Keratinocyte (primary cell): Measurements from ENCODE around the gene PURA. TPM values are rescaled to one million over a fixed set of nuclear protein-coding genes. Genes with fewer than 3 reads are reported as not detected.

Source experiments
- DNase-seq: peaks from one replicate; pipeline ENCODE4 v3.0.0-alpha.2; 2011; ENCODE audit warnings: low read depth, missing footprints, low spot score
- FAIRE-seq: peaks from 2 replicates; lab custom pipeline; 2011; peaks lifted over from hg19 to GRCh38; lab: Jason Lieb, UNC
- H2AFZ ChIP-seq: 2 replicates; pipeline ENCODE4 v1.6.0; 2012; ENCODE audit warnings: low read length, control low read depth, inconsistent platforms; ENCODE audit not compliant: control insufficient read depth
- H3K27ac ChIP-seq: 2 replicates; pipeline ENCODE4 v1.5.1; 2011; ENCODE audit warnings: low read length; ENCODE audit not compliant: control insufficient read depth, insufficient read depth
- H3K27me3 ChIP-seq: 3 replicates; pipeline ENCODE4 v1.6.0; 2011; ENCODE audit warnings: low read length; ENCODE audit not compliant: control insufficient read depth, insufficient read depth; ENCODE audit errors: extremely low read depth
- H3K36me3 ChIP-seq, 2 experiments: 2 replicates in 1 of 2; 3 replicates in 1 of 2; pipeline ENCODE4 v1.5.1; 2011; ENCODE audit warnings: low read length in 2 of 2, mild to moderate bottlenecking in 1 of 2; ENCODE audit not compliant: control insufficient read depth in 2 of 2, insufficient read depth in 2 of 2; ENCODE audit errors: extremely low read depth in 1 of 2
- H3K4me1 ChIP-seq: 3 replicates; pipeline ENCODE4 v1.5.1; 2011; ENCODE audit warnings: low read length; ENCODE audit not compliant: control insufficient read depth, insufficient read depth; ENCODE audit errors: extremely low read depth
- H3K4me2 ChIP-seq: 3 replicates; pipeline ENCODE4 v1.6.0; 2011; ENCODE audit warnings: low read depth, low read length; ENCODE audit not compliant: control insufficient read depth, insufficient read depth; ENCODE audit errors: extremely low read depth
- H3K4me3 ChIP-seq, 3 experiments: fragments of 200-600 bp in 1 of 3; sonication (generic) in 1 of 3; 2 replicates in 2 of 3; 3 replicates in 1 of 3; pipeline ENCODE4 v1.5.1; 2011 to 2016; ENCODE audit warnings: low read length in 3 of 3, mild to moderate bottlenecking in 3 of 3, control low read depth in 2 of 3, inconsistent platforms in 1 of 3, low read depth in 1 of 3, mixed read lengths in 1 of 3, mixed run types in 1 of 3, moderate library complexity in 1 of 3; ENCODE audit not compliant: control insufficient read depth in 2 of 3, insufficient read depth in 2 of 3; ENCODE audit errors: extremely low read depth in 1 of 3
- H3K79me2 ChIP-seq: 2 replicates; pipeline ENCODE4 v1.6.0; 2012; ENCODE audit warnings: low read length; ENCODE audit not compliant: control insufficient read depth, insufficient read depth
- H3K9ac ChIP-seq: 3 replicates; pipeline ENCODE4 v1.6.0; 2011; ENCODE audit warnings: low read length; ENCODE audit not compliant: control insufficient read depth, insufficient read depth; ENCODE audit errors: extremely low read depth
- H3K9me1 ChIP-seq: 3 replicates; pipeline ENCODE4 v1.6.0; 2011; ENCODE audit warnings: low read length; ENCODE audit not compliant: control insufficient read depth, insufficient read depth; ENCODE audit errors: extremely low read depth
- H3K9me3 ChIP-seq: 2 replicates; pipeline ENCODE4 v1.5.1; 2012; ENCODE audit warnings: low read depth, low read length; ENCODE audit not compliant: control insufficient read depth
- H4K20me1 ChIP-seq: 3 replicates; pipeline ENCODE4 v1.6.0; 2011; ENCODE audit warnings: low read length; ENCODE audit not compliant: control insufficient read depth, insufficient read depth; ENCODE audit errors: extremely low read depth
- EZH2 ChIP-seq: IDR thresholded peaks from one replicate; pipeline ENCODE4 v1.6.1; 2012; ENCODE audit warnings: inconsistent platforms, mild to moderate bottlenecking, low read length, moderate library complexity
- dilution Hi-C: fragments of 300-500 bp; cut with MboI; formaldehyde crosslinking; loops from one replicate; pipeline ENCODE4 v1.7.0; 2020; ENCODE audit warnings: low sequenced_read_pairs; ENCODE audit not compliant: extremely low pct_ligation_motif_present
- polyA plus RNA-seq, 5 experiments: library from polyadenylated mRNA; depleted of rRNA in 3 of 5; stranded (reverse) in 3 of 5; stranded (forward) in 1 of 5; unstranded in 1 of 5; fragments of >200 nt; gene quantifications; 1 replicate in 1 of 5; 2 replicates in 3 of 5; 3 replicates in 1 of 5; pipeline versions ENCODE4 v1.2.1 to v1.2.3, GENCODE V29; 2011 to 2012; ENCODE audit warnings: missing spikeins in 2 of 5, low read depth in 1 of 5, low replicate concordance in 1 of 5
- TF ChIP-seq, protein P1 (sequence below), 3 experiments: IDR thresholded peaks in 1 of 3; conservative IDR thresholded peaks in 1 of 3; optimal IDR thresholded peaks in 1 of 3; 2 replicates in 2 of 3; 3 replicates in 1 of 3; pipeline versions ENCODE3 to v1.5.1; 2011; ENCODE audit warnings: low read length in 3 of 3, mild to moderate bottlenecking in 3 of 3, moderate library complexity in 2 of 3, control low read depth in 1 of 3, inconsistent platforms in 1 of 3; ENCODE audit not compliant: insufficient read depth in 2 of 3; ENCODE audit errors: extremely low read depth in 1 of 3

Gene PURA
- polyA plus RNA-seq, 1 donor (not counting 4 experiments of a cell fraction or from before 2014, with no cell fraction given): 4.1 TPM

DNA sequence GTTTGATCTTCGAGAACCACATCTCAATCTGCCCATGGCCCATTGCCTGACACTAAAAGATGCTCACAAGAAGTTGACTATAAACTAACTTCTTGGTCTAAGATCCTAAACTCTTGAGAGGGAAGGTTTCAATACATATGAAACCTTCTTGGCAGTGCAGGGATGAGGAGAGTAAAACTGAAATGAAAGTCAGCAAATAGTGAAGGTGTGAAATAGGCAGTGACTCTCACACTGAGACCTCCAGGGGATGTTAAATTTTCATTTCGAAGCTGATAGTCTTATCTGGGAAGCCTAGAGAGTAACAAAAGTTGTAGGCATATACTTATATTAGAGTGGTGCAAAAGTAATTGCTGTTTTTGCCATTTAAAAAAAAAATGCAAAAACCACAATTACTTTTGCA, 60.1 kb downstream of the PURA start:
- FAIRE-seq: no peak
- H3K4me2 ChIP-seq: no peak overlapping the region

DNA sequence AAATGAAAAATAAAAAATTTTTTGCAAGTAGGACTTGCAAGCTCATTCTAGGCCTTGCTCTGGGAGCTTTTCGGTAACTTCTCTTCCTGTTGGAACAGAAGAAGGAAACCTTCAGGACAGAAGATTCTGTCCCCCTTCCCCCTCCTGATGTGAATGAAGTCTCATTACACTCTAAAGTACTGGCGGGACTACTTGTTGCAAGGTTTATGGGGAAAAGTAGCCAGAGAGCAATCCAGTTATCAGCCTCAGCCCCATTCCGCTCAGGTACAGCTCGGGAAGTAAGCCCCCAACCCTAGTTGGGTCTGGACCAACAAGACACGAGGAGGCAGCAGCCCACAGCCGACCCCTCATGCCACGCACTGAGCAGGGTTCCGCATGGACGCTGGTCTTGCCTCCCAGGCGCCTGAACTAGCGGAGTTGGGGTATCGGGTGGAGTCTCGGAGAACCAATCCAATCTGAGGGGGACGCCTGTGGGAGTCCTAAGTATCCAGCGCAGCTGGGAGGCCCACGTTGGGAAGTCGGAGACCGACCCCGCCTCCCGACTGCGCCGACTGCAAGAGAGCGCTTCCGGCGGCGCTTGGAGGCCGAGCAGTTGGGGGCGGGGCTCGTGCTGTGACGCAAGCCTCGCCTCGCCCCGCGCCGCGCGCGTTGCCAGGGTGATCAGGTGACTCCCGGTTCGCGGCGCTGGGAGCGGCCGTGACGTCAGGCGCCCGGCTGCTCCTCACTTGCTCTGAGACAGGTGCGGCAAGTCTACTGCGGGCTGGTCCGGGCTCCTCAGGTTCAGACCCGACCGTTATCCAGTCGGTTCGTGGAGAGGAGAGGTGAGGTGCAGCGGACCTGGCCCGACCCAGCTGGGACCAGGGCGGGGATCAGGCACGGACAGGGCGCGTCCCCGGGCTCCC, 60.8 kb downstream of the PURA start, which contains the start of gene CYSTM1:
Gene CYSTM1, plus strand, starts transcription at position 724 of the 902 bp plus-strand sequence. CDS start 19,278 bp downstream, outside the sequence.
- DNase-seq (peak; percentile 85), FAIRE-seq (peak; percentile 26)
- no peaks in the 10 kb centered on the region for H3K9me3 ChIP-seq
- H3K9me1 ChIP-seq: no peaks in the 10 kb centered on the region
- H2AFZ ChIP-seq: peak within 1 kb of the TSS; percentile 96
- H4K20me1 ChIP-seq: no peaks in the 10 kb centered on the region
- dilution Hi-C loops: loop anchor here (25.0 kb wide), 1 partner anchor 112 kb away; no protein-coding TSS in a partner anchor
- peak within 1 kb of the TSS; percentile 99 for H3K4me2 ChIP-seq
- peaks cover 11% of the 10 kb centered on the region for H3K4me1 ChIP-seq
- H3K9ac ChIP-seq: peak within 1 kb of the TSS; percentile 94
- TF ChIP-seq, protein P1, sequence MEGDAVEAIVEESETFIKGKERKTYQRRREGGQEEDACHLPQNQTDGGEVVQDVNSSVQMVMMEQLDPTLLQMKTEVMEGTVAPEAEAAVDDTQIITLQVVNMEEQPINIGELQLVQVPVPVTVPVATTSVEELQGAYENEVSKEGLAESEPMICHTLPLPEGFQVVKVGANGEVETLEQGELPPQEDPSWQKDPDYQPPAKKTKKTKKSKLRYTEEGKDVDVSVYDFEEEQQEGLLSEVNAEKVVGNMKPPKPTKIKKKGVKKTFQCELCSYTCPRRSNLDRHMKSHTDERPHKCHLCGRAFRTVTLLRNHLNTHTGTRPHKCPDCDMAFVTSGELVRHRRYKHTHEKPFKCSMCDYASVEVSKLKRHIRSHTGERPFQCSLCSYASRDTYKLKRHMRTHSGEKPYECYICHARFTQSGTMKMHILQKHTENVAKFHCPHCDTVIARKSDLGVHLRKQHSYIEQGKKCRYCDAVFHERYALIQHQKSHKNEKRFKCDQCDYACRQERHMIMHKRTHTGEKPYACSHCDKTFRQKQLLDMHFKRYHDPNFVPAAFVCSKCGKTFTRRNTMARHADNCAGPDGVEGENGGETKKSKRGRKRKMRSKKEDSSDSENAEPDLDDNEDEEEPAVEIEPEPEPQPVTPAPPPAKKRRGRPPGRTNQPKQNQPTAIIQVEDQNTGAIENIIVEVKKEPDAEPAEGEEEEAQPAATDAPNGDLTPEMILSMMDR (optimal IDR thresholded peaks at IDR 0.05 in 1 of 3, IDR thresholded peaks at IDR 0.05 in 1 of 3, conservative IDR thresholded peaks at IDR 0.05 in 1 of 3; ENCODE audit: extremely low read depth in 1 of 3, insufficient read depth in 2 of 3, low read length in 3 of 3): no peak
- no peak for TF ChIP-seq EZH2
- peaks cover 2% of the 10 kb centered on the region for H3K79me2 ChIP-seq
- no peaks in the 10 kb centered on the region for H3K36me3 ChIP-seq
- peak within 1 kb of the TSS; percentile 81 to 96 (median 93) for H3K4me3 ChIP-seq
- no peaks in the 10 kb centered on the region for H3K27me3 ChIP-seq
- H3K27ac ChIP-seq: peak within 1 kb of the TSS; percentile 81

More for the DNA sequence above, 60.1 kb downstream of the PURA start:
- Histone ChIP-seq H3K36me3 (no peaks in the 10 kb centered on the region), H3K4me1 (peaks cover 11% of the 10 kb centered on the region), H3K27me3 (no peaks in the 10 kb centered on the region), H3K79me2 (peaks cover 2% of the 10 kb centered on the region), H3K9me1 (no peaks in the 10 kb centered on the region), H3K27ac (no peak overlapping the region), H2AFZ (no peak overlapping the region), H3K4me3 (no peak overlapping the region), H3K9me3 (no peaks in the 10 kb centered on the region), H3K9ac (no peak overlapping the region), H4K20me1 (no peaks in the 10 kb centered on the region)
- TF ChIP-seq EZH2: no peak
- TF ChIP-seq, protein P1 (optimal IDR thresholded peaks at IDR 0.05 in 1 of 3, IDR thresholded peaks at IDR 0.05 in 1 of 3, conservative IDR thresholded peaks at IDR 0.05 in 1 of 3; ENCODE audit: extremely low read depth in 1 of 3, insufficient read depth in 2 of 3, low read length in 3 of 3): no peak
- DNase-seq: no peak
- dilution Hi-C loops: loop anchor here (25.0 kb wide), 1 partner anchor 112 kb away; no protein-coding TSS in a partner anchor

Other genes with a start within 250 kb of the PURA start
- 0.12 to 0.21 TPM (median 0.13 TPM) in 3 replicates for gene NRG2, start 70.8 kb upstream of the PURA start, polyA plus RNA-seq
- 0.69 to 1.5 TPM (median 1.3 TPM) in 3 replicates for gene IGIP, start 11.8 kb downstream of the PURA start, polyA plus RNA-seq
- 34.3 to 65.6 TPM (median 35.6 TPM) in 3 replicates for gene CYSTM1, start 61.1 kb downstream of the PURA start, polyA plus RNA-seq
- 77.2 to 101 TPM (median 79.0 TPM) in 3 replicates for gene PFDN1, start 189.0 kb downstream of the PURA start, polyA plus RNA-seq
- 29.0 to 53.1 TPM (median 34.2 TPM) in 3 replicates for gene HBEGF, start 232.5 kb downstream of the PURA start, polyA plus RNA-seq
- 0.04 to 0.14 TPM (median 0.07 TPM) in 3 replicates for gene SLC4A9, start 246.1 kb downstream of the PURA start, polyA plus RNA-seq